K562 (cell line): Measurements from ENCODE around the gene PSMC4.

Source experiments
- MTA3 ChIP-seq: fragments of 450-650 bp; formaldehyde crosslinking; IDR thresholded peaks from 2 replicates; pipeline ENCODE4 v1.6.1; 2017; ENCODE audit warnings: mild to moderate bottlenecking, borderline replicate concordance
- POLR2A ChIP-seq: fragments of 450-650 bp; conservative IDR thresholded peaks from 2 replicates; pipeline ENCODE4 v1.6.1; 2016
- TCF7L2 ChIP-seq: fragments of 150-350 bp; IDR thresholded peaks from 2 replicates; pipeline ENCODE4 v1.6.1; 2016; ENCODE audit warnings: low read depth, mild to moderate bottlenecking, low read length, moderate library complexity
- TEAD4 ChIP-seq, 2 experiments: sonication (generic) in 1 of 2; formaldehyde crosslinking in 1 of 2; IDR thresholded peaks; 2 replicates each; pipeline versions ENCODE4 v1.6.1 to v1.8.0; 2012 to 2022; ENCODE audit warnings: borderline replicate concordance in 1 of 2, inconsistent platforms in 1 of 2, low read length in 1 of 2, mild to moderate bottlenecking in 1 of 2, missing genetic modification reagents in 1 of 2
- TF ChIP-seq, protein P1 (sequence below), 3 experiments: IDR thresholded peaks in 2 of 3; conservative IDR thresholded peaks in 1 of 3; 2 replicates each; pipeline ENCODE4 v1.5.1; 2011 to 2012; ENCODE audit warnings: low read length in 3 of 3, mild to moderate bottlenecking in 3 of 3, control low read depth in 2 of 3, improper control_type of control experiment in 1 of 3, inconsistent platforms in 1 of 3, low read depth in 1 of 3, mixed read lengths in 1 of 3, moderate library complexity in 1 of 3; ENCODE audit not compliant: insufficient read depth in 2 of 3
- TF ChIP-seq, protein P2 (sequence below), 2 experiments: fragments of 450-650 bp in 1 of 2; sonication (generic) in 1 of 2; formaldehyde crosslinking in 1 of 2; IDR thresholded peaks; 2 replicates each; pipeline versions ENCODE4 v1.7.1 to v1.9.0; 2016 to 2022; ENCODE audit warnings: inconsistent platforms in 1 of 2, mild to moderate bottlenecking in 1 of 2, missing genetic modification reagents in 1 of 2
- TF ChIP-seq, protein P3 (sequence below): fragments of 250-450 bp; sonication (Bioruptor Pico); IDR thresholded peaks from 2 replicates; pipeline ENCODE4 v1.4.0; 2020; ENCODE audit warnings: borderline replicate concordance
- TF ChIP-seq, protein P4 (sequence below), 2 experiments: fragments of 450-650 bp; formaldehyde crosslinking in 1 of 2; IDR thresholded peaks; 2 replicates each; pipeline versions ENCODE4 v1.4.0 to v1.6.1; 2014 to 2020; ENCODE audit warnings: mild to moderate bottlenecking in 2 of 2, borderline replicate concordance in 1 of 2, low read depth in 1 of 2

DNA sequence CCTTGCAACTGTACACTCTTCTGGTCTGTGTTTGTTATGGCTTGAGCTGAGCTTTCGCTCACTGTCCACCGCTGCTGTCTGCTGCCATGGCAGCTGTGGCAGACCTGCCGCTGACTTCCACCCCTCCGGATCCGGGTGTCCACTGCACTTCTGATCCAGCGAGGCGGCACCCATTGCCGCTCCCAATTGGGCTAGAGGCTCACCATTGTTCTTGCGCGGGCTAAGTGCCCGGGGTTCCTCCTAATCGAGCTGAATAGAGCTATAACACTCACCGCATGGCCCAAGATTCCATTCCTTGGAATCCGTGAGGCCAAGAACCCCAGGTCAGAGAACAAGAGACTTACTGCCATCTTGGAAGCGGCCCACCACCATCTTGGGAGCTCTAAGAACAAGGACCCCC lies 2.2 kb upstream of the PSMC4 start:
- TF ChIP-seq TEAD4 (IDR thresholded peaks at IDR 0.05; ENCODE audit: low read length) = no peak
- no peak for TF ChIP-seq TEAD4 (CRISPR knock-in tag; IDR thresholded peaks at IDR 0.05; ENCODE audit: borderline replicate concordance)
- TF ChIP-seq, protein P1, sequence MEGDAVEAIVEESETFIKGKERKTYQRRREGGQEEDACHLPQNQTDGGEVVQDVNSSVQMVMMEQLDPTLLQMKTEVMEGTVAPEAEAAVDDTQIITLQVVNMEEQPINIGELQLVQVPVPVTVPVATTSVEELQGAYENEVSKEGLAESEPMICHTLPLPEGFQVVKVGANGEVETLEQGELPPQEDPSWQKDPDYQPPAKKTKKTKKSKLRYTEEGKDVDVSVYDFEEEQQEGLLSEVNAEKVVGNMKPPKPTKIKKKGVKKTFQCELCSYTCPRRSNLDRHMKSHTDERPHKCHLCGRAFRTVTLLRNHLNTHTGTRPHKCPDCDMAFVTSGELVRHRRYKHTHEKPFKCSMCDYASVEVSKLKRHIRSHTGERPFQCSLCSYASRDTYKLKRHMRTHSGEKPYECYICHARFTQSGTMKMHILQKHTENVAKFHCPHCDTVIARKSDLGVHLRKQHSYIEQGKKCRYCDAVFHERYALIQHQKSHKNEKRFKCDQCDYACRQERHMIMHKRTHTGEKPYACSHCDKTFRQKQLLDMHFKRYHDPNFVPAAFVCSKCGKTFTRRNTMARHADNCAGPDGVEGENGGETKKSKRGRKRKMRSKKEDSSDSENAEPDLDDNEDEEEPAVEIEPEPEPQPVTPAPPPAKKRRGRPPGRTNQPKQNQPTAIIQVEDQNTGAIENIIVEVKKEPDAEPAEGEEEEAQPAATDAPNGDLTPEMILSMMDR (IDR thresholded peaks at IDR 0.05 in 2 of 3, conservative IDR thresholded peaks at IDR 0.05 in 1 of 3; ENCODE audit: insufficient read depth in 2 of 3, low read depth in 1 of 3, low read length in 3 of 3) = no peak
- no peak for TF ChIP-seq POLR2A
- TF ChIP-seq, protein P2, sequence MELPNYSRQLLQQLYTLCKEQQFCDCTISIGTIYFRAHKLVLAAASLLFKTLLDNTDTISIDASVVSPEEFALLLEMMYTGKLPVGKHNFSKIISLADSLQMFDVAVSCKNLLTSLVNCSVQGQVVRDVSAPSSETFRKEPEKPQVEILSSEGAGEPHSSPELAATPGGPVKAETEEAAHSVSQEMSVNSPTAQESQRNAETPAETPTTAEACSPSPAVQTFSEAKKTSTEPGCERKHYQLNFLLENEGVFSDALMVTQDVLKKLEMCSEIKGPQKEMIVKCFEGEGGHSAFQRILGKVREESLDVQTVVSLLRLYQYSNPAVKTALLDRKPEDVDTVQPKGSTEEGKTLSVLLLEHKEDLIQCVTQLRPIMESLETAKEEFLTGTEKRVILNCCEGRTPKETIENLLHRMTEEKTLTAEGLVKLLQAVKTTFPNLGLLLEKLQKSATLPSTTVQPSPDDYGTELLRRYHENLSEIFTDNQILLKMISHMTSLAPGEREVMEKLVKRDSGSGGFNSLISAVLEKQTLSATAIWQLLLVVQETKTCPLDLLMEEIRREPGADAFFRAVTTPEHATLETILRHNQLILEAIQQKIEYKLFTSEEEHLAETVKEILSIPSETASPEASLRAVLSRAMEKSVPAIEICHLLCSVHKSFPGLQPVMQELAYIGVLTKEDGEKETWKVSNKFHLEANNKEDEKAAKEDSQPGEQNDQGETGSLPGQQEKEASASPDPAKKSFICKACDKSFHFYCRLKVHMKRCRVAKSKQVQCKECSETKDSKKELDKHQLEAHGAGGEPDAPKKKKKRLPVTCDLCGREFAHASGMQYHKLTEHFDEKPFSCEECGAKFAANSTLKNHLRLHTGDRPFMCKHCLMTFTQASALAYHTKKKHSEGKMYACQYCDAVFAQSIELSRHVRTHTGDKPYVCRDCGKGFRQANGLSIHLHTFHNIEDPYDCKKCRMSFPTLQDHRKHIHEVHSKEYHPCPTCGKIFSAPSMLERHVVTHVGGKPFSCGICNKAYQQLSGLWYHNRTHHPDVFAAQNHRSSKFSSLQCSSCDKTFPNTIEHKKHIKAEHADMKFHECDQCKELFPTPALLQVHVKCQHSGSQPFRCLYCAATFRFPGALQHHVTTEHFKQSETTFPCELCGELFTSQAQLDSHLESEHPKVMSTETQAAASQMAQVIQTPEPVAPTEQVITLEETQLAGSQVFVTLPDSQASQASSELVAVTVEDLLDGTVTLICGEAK (IDR thresholded peaks at IDR 0.05) = no peak
- TF ChIP-seq, protein P2 (CRISPR knock-in tag; IDR thresholded peaks at IDR 0.05) = no peak
- no peak for TF ChIP-seq TCF7L2
- TF ChIP-seq, protein P3, sequence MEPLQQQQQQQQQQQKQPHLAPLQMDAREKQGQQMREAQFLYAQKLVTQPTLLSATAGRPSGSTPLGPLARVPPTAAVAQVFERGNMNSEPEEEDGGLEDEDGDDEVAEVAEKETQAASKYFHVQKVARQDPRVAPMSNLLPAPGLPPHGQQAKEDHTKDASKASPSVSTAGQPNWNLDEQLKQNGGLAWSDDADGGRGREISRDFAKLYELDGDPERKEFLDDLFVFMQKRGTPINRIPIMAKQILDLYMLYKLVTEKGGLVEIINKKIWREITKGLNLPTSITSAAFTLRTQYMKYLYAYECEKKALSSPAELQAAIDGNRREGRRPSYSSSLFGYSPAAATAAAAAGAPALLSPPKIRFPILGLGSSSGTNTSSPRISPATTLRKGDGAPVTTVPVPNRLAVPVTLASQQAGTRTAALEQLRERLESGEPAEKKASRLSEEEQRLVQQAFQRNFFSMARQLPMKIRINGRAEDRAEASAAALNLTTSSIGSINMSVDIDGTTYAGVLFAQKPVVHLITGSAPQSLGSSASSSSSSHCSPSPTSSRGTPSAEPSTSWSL (CRISPR knock-in tag) = no peak
- no peak for TF ChIP-seq MTA3
- TF ChIP-seq, protein P4, sequence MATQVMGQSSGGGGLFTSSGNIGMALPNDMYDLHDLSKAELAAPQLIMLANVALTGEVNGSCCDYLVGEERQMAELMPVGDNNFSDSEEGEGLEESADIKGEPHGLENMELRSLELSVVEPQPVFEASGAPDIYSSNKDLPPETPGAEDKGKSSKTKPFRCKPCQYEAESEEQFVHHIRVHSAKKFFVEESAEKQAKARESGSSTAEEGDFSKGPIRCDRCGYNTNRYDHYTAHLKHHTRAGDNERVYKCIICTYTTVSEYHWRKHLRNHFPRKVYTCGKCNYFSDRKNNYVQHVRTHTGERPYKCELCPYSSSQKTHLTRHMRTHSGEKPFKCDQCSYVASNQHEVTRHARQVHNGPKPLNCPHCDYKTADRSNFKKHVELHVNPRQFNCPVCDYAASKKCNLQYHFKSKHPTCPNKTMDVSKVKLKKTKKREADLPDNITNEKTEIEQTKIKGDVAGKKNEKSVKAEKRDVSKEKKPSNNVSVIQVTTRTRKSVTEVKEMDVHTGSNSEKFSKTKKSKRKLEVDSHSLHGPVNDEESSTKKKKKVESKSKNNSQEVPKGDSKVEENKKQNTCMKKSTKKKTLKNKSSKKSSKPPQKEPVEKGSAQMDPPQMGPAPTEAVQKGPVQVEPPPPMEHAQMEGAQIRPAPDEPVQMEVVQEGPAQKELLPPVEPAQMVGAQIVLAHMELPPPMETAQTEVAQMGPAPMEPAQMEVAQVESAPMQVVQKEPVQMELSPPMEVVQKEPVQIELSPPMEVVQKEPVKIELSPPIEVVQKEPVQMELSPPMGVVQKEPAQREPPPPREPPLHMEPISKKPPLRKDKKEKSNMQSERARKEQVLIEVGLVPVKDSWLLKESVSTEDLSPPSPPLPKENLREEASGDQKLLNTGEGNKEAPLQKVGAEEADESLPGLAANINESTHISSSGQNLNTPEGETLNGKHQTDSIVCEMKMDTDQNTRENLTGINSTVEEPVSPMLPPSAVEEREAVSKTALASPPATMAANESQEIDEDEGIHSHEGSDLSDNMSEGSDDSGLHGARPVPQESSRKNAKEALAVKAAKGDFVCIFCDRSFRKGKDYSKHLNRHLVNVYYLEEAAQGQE (IDR thresholded peaks at IDR 0.05; ENCODE audit: borderline replicate concordance) = no peak
- TF ChIP-seq, protein P4 (CRISPR knock-in tag; IDR thresholded peaks at IDR 0.05; ENCODE audit: low read depth) = no peak
